Measurements from ENCODE around the gene PLEKHO2. TPM values are rescaled to one million over a fixed set of nuclear protein-coding genes. Genes with fewer than 3 reads are reported as not detected.

Gene PLEKHO2
- total and polyA plus RNA-seq, 2 of the 13 experiments (the other 11 are each of a cell fraction or from before 2014, with no cell fraction given): 3.8 to 4.8 TPM

DNA sequence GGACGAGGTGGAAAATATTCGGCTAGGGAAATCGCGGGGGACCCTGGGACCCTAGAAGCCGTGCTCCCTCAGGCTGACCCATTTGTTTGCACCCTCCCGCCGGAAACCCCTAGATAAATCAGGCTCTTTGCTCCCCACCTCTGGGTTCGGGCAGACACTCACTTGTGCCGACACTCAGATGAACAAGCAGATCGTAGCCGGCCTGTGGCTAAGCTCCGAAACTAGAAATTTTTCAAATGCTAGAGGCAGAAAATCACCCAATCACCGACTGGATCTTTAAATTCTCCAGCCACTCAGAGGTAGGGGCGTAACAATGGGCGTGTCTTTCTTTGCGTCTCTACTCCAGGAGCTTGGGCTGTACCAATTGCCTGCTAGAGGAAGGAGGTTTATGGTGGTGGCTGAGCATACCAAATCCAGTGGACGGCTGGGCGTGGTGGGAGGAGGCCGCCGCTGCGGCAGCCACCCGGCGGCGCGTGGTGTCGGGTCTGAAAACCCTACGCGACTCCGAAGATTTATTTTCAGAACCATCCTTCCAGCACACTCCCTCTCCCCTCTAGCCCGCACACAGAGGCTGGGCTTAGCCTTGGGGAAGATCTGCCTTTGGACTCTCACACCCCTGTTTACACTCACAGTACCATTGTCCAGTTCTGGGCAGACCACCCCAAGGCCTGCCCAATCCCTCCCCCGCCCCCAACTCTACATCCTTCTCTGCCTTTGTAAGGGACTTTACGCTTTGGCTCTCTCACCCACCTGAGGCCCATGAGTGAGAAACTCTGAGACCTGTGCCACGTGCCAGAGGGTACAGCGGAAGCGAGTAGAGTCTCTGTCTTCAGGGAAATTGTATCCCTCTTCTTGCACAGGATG is 16.1 kb upstream of the PLEKHO2 start, which contains the start of gene PIF1 (continued):
- peak; percentile 65; the same call in 1 of the 2 replicates for TF ChIP-seq TAF1 (CRISPR knock-in tag; IDR thresholded peaks at IDR 0.05)
- peak; percentile 55; the same call in 1 of the 2 replicates for TF ChIP-seq EHMT2 (IDR thresholded peaks at IDR 0.05; ENCODE audit: borderline replicate concordance, low read depth, low read length)
- TF ChIP-seq YEATS4 (CRISPR knock-in tag; IDR thresholded peaks at IDR 0.05; ENCODE audit: borderline replicate concordance): peak; percentile 66
- peak; percentile 34; the same call in 1 of the 2 replicates for TF ChIP-seq NCOR1 (IDR thresholded peaks at IDR 0.05; ENCODE audit: borderline replicate concordance, low read length)
- no peak for TF ChIP-seq DMTF1 (CRISPR knock-in tag; IDR thresholded peaks at IDR 0.05)
- TF ChIP-seq ZBTB10 (CRISPR knock-in tag; IDR thresholded peaks at IDR 0.05; ENCODE audit: borderline replicate concordance): no peak
- TF ChIP-seq SKI (IDR thresholded peaks at IDR 0.05; ENCODE audit: partially characterized antibody): peak; percentile 34
- peak; percentile 40; the same call in 1 of the 2 replicates for TF ChIP-seq ELF1 (CRISPR knock-in tag; IDR thresholded peaks at IDR 0.05)
- peak; percentile 80; the same call in 1 of the 2 replicates for TF ChIP-seq SP4 (CRISPR knock-in tag; IDR thresholded peaks at IDR 0.05)
- no peak for TF ChIP-seq ZNF34 (CRISPR knock-in tag; IDR thresholded peaks at IDR 0.05; ENCODE audit: borderline replicate concordance)
- TF ChIP-seq THAP11 (CRISPR knock-in tag; IDR thresholded peaks at IDR 0.05): peak; percentile 70
- TF ChIP-seq HOXA3 (CRISPR knock-in tag; IDR thresholded peaks at IDR 0.05): peak; percentile 64; the same call in 1 of the 2 replicates
- peak; percentile 92 for TF ChIP-seq SIN3B (IDR thresholded peaks at IDR 0.05; ENCODE audit: low read length)
- TF ChIP-seq, protein P1, sequence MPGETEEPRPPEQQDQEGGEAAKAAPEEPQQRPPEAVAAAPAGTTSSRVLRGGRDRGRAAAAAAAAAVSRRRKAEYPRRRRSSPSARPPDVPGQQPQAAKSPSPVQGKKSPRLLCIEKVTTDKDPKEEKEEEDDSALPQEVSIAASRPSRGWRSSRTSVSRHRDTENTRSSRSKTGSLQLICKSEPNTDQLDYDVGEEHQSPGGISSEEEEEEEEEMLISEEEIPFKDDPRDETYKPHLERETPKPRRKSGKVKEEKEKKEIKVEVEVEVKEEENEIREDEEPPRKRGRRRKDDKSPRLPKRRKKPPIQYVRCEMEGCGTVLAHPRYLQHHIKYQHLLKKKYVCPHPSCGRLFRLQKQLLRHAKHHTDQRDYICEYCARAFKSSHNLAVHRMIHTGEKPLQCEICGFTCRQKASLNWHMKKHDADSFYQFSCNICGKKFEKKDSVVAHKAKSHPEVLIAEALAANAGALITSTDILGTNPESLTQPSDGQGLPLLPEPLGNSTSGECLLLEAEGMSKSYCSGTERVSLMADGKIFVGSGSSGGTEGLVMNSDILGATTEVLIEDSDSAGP (CRISPR knock-in tag; IDR thresholded peaks at IDR 0.05; ENCODE audit: borderline replicate concordance): peak; percentile 84
- 0 out of 2 replicates have a peak, but pooled peaks have one; percentile 17 for TF ChIP-seq SMC3 (IDR thresholded peaks at IDR 0.05; ENCODE audit: low read length)
- peak; percentile 86; the same call in 1 of the 2 replicates for TF ChIP-seq KLF9 (CRISPR knock-in tag; IDR thresholded peaks at IDR 0.05; ENCODE audit: low read depth)
- TF ChIP-seq MAX (IDR thresholded peaks at IDR 0.05): peak; percentile 92
- 0 out of 2 replicates have a peak, but pooled peaks have one; percentile 6 for TF ChIP-seq HES4 (CRISPR knock-in tag; IDR thresholded peaks at IDR 0.05; ENCODE audit: borderline replicate concordance)
- TF ChIP-seq KDM4B (CRISPR knock-in tag; IDR thresholded peaks at IDR 0.05): no peak
- peak; percentile 89 for TF ChIP-seq HDAC1 (CRISPR knock-in tag; IDR thresholded peaks at IDR 0.05)
